NOMO-1 treated with dmso at 0.1 percent for 144 hours (cell line): Measurements from ENCODE around the gene CNTFR.

Experiments
- DNase-seq: peaks from one replicate; lab custom pipeline; 2025; ENCODE audit not compliant: unreplicated experiment; lab: John Stamatoyannopoulos, UW

The CNTFR gene

DNA sequence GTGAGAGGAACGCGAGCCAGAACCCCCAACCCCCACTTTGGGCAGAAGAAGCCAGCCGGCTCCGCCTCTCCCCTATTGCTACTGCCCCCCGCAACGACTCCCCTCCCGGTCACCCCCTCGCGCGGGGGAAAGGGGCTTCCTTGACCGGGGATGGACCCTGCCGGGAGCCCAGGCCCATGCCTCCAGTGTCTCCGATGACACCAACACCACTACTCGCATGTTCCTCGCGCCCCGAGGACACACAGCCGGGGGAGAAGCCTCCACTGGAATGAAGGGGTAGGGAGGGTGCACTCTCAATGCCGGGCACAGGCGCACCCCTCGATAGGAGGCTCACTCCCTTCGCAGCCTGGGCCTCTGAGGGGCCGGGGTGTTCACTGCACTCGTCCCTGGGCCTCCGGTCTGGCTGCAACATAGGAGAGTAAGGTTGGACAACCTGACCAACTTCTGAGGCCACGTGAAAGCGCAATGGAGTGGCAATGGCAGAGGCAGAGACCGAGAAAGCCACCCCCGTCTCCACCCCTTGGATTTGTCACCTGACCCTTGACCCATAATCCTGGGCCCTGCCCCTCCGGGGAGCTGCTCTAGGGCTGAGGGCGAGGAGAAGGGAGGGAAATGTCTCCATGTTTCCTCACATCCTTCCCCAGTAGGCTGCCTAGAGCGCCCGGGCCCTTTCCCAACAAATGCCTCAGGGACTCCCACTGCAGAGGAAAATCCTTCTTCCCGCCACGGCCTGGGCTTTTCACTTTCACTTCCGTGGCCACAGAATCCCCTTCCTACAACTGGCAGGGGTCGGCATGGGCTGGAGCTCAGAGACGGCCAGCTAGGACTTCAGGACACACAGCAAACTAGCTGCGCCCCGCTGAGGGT, 1.1 kb upstream of the CNTFR start:
- no peak for DNase-seq

DNA sequence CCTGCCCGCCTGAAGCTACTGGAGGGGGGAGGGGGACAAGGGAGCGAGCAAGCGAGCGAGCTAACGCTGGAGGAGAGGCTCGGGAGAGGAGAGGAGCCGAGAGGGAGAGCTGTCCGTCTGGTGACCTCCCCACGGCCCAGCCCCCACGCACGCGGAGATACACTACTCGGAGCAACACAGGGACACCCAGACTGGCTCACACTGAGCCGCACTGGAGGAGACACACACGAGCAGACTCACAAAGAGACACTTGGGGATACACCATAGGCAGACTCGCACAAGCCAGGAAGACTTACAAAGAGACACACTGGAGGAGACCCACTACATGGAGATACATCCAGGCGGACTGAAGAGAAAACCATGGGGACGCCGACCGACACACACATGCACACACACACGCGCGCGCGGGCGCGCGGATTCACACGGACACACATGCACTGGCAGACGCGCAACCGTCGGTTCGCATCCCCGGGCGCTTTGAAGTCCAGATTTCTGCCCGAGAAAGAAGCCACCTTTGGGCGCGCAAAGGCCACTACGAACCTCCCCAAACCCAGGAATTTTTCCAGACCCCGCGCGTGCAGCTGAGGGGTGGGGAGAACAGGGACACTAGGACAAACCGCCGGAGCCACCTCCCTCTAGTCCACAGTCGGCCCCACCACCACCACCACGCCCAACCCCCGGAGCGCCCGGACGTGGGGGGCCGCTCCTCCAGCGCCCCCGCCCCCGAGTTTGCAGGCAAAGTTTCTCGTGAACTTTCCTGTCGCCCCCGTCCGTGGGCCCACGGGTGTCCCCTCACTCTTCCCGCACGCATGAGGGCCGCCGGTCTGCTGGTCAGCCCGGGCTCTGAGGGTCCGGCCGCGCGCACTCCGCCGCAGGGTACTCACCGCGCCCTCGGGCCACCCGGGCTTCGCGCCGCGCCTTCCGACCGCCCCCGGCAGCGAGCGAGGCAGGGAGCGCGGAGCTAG, 571 bp downstream of the CNTFR start:
- DNase-seq, result no peak

DNA sequence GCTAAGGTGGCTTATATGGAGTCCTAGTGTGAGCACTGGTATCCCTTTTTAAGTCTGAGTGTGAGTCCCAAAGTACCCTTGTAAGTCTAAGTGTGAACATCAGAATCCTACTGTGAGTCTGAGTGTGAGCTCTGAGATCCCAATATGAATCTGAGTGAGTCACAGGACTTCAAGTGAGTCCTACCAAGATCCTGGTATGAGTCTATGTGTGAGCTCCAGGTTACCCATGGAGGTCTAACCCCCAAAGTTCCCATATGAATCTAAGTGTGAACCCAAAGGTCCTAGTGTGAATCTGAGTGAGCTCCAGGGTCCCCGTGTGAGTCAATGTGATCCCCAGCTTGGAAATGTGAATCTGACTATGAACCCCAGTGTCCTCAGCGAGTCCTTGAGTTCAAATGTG, 2.3 kb downstream of the CNTFR start:
- no peak for DNase-seq

DNA sequence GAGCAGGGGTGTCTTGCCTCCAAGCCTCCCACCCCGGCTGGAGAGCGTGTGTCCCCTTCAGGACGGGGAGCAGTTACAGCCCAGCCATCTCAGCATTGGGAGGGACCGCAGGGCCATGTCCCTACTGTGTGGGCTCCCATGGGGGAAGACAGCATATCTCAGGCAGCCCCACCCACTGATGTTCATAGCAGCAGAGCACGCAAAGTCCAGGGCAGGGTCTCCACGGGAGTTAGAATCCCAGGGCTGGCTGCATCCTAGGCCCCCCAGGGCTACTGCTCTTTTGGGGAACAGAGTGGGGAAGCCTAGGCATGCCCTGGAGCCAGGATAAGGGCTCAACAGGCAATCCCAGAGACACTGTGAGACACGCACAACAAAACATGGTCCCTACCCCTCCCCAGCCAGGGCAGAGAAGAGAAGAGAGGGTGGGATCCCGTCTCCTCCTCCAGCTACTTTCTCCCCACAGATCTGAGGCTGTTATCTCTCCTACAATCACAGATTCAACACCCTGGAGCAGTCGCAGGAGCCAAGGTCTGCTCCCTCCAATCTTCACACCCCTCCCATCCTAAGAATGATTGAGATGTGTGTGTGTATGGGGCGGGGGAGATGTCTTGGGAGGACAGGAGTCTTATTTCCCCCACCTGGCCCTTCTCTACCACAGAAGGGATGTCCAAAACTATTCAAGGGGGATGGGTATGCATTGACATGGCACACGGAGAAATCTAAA, 3.4 kb downstream of the CNTFR start:
- DNase-seq, result no peak

DNA sequence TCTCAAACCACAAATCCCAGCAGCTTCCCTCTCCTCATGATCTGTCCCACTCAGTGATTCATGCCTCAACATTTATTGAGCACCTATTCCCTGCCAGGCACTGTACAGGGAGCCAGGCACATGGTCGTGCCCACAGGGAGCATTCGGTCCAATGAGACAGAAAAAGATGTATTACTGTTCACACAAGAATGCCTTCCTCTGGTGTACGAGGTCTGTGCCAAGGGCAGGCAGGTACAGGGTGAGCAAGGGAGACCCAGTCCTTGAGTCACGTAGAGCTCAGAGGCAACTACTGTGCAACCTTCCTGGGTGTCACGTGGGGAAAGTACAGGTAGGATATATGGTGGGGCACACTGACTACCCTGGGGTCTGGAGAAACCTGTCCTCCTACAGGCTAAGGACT, 4.6 kb downstream of the CNTFR start:
- DNase-seq, result no peak

DNA sequence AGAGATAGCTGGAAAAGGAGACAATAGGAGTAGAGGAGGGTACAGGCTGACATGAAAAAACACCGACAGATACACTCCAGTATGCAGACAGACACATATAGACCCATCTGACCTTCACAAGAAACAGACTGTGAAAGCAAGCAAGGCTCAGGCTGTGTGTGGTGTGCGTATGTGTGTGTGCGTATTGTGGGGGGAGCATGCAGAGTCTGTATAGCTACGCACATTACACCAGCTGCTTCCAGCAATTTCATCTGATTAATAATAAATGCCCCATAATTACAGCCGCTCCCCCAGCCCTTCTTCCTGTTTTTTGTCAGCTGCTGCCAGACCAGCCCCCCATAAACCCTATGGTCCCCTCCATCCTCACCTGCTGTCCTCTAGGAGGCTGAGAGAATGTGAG, 6.7 kb downstream of the CNTFR start:
- DNase-seq, result no peak

DNA sequence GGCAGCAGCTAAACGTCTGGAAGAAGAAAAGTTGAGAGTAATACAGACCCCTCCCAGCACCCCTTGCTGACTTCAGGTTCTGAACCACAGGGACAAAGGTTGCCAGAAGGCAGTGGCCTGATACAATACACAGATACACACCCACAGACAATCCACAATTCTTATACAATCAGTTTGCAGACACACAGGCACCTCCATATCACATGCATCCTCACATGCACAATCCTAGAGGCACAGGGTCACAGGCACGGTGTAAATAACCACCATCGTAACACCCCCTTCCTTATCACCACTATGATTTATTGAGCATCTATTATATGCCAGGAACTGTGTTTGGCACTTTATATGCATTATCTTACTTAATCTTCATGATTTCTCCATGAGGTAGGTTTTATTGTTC, 8.2 kb downstream of the CNTFR start:
- DNase-seq, result no peak

DNA sequence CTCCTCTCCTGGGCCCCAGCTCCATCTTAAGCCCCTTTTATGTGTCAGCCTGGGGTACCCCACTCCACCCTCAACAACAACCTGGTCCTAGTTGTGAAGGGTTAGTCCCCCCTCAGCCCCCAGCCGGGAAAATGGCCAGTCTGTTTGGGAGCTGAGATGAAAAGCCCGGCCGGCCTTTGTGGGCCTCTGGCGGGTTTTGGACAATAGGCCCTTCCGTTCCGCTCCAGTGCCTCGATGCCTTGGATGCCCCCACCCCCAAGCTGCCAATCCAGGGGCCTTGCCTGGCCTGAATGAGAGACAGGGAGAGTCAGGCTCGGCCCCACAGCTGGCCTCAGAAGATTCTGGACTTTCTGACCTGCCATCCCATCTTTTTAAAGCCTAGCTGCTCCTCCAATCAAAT, 9.2 kb downstream of the CNTFR start:
- no peak for DNase-seq

DNA sequence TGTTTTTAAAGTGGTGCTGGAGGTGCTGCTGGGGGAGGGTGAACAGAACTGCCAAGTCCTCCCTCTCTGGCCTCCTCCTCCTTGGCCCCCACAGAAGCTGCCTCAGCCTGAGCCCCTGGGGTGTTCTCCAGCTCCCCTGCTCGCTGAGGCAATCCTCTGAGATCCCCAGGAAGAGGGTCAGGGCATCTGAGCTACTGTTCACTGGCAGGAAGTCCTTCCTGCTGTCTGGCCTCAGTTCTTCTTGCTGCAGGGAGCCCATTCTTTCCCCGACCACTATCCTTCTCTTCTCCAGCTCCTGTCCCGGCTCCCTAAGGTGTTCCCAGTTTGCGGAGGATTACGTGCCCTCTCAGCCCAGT, 9.7 kb downstream of the CNTFR start:
- DNase-seq, result no peak

DNA sequence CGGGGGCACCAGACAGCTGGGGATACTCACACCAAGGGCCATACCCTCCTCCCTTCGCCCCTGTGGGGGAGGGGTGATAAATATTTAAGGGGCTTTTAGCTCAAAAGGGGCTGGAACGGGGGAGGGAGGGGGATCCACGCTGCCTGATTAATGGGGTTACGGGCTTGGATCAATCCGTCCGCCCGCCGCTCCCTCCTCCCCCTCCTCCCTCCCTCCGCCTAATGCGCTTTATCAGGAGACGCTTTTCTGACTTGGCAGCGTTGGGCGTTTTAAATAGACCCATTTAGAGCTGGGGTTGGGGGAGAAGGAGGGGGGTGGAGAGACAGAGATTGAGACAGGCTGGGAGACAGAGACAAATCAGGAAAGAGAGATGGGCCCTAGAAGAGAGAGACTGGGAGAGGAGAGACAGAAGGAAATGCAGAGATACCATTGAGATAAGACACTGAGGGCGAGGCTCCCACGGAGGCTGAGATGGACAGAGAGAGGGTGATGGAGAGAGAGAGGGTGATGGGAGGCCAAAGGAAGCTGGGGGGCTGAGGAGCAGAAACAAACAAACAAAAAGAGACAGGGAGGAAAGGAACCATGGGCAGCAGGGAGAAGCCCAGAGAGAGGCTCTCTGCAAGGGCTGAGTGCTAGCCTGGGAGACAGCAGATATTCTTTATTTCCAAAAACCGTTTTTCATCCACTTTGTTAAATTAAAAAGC, 10.3 kb downstream of the CNTFR start:
- DNase-seq, result no peak

DNA sequence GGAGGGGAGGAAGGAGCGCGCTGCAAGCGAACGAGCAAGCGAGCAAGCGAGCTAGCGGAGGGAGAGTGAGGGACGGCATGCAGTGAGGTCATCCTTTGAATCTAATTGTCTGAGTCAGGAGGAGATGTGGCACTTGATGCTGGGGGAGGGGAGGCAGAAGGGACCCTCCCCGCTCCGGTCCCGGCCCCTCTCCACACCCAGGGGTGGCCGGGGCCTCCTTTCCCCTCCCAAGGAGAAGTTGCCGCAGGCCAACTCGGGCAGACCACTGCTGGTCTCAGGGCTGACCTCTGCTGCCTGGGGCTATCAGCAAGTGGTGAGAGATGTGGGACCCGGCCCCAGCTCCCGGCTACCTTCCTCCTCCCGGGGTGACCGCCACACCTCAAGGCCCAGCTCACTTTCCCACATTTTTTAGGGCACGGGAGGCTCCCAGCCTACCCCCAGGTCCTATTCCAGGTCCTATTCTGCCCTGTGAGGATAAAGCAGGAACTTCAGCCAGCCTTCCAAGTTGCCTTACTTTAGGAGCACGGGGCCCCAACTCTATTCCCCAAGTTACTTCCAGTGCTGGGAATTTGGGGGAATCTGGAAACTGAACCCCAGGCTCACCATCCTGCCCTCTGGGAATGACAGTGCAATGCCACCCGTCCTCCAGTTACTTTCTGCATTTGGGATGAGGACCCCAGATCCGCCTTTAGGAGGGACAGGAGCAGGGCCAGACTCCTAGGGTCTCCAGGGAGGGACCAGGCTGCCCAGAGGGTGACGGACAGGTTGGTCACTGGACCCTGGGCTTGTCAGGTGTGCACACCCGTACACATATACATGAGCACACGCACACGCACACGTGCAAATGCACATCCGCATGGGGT, 11.1 kb downstream of the CNTFR start:
- DNase-seq, result no peak

DNA sequence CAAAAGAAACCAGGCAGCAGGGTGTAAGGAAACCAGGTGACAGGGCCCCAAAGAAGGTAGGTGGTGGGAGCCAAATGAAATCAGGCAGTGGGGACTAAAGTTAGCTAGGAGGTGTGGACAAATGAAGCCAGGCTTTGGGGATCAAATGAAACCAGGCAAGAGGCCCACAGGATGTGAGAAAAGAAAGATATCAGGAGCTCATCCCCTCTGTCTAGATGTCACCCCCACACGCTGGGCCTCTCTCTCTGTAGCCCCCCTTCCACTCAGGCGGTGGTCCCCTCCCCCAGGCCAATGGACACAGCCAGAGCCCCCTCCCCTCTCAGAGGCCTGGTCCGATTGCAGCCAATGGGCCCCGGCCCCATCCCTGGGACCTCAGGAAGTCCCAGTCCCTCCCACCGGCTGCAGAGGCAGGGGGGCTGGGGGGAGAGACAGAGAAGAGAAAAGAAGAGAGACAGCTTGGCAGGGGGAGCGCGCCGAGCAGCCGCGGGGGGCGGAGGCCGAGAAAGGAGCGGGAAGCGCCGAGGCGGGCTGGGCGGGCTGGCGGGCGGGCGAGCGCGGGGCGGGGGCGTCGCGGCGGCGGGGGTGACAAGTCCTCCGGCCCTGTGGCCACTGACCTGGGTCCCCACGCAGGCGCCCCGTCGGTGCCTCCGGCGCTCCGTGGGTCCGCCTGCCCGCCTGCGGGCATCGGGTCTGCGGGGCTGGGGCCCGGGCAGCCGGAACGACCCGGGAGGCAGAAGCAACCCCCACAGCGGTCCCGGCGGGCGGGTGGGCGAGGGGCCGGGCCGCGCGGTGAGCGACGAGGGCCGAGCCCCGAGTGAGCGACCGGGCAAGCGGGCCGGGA, 11.9 kb downstream of the CNTFR start:
- no peak for DNase-seq

DNA sequence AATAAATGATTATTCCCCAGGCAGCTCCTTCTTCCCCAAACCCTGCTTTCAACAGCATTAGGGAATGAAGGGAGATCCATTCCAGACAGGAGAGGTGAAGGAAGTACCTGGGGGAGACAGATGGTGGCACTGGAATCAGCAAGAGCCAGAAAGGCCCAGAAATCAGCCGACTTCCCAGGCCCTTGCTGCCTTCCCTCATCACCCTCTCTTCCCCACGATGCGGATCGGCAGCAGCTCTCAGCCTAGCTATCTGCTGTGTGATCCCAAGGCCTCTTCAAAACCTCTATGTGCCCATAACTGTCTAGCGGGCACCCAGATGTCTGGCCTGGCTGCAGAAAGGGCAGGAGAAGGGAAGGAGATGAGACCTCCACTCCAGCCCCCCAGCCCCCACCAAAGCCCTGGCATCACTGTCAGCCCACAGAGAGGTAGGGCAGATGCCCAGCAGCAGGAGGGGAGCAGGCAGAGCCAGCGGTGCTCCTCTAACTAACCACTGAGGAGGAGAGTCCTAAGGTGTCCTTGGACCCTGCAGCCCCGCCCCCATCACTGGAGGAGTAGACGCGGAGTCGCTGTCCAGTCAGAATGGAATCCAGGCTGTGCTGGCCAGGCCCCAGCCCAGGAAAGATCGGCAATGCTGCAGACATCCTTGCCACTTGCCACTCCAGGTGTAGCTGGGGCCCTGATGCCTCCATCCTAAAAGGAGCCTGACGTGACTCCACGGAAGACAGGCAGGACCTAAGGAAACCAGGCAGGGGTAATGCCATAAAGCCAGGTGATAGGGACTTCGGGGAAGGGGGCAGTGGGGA, 12.7 kb downstream of the CNTFR start:
- DNase-seq, result no peak

DNA sequence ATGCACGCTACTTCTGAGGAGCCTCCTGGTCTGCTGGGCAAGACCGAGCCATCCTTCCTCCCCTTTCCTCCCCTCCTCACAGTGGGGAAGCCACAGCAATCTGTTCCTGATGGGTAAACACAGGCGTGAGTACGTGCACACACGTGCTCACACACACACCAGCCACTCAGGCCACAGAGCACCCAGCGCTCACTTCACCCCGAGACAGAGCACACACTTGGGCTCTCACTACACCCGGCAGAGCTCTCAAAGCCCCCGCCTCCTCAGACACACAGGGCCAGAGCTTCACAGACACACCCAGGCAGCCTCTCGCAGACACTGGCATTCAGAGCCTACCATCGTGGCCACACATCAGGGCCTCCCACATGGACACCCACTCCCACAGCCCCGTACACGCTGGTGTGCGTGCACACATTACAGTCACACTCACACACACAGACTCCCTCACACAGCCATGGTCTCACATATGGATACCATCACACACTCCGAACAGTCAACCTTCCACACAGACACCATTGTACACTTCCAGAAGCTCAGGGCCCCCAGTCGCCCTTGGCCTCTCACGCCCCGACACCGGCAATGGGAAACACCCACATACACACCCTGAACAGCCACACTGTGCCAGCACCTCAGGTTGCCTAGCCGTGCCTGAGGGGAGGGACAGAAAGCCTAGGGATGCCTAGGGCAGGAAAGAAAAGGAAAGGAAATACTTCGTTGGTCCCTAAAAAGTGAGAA, 13.5 kb downstream of the CNTFR start:
- no peak for DNase-seq

DNA sequence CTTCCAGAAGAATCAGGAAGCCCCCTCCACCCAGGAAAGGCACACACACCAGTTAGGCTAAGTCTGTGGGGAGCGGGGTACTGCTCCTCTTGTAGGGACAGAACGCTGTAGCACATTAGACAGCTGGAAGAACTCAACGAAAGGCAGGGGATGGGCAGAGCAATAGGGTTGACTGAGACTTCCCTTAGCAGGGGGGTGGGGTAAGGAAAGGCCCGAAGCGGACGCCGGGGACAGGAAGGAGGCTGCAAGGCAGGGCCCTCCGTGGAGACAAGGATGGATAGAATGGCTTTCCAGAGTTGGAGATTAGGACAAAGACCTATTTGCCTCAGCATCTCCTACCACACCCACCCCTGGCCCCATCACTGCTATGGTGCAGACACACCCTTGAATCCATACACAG, 14.3 kb downstream of the CNTFR start:
- no peak for DNase-seq

DNA sequence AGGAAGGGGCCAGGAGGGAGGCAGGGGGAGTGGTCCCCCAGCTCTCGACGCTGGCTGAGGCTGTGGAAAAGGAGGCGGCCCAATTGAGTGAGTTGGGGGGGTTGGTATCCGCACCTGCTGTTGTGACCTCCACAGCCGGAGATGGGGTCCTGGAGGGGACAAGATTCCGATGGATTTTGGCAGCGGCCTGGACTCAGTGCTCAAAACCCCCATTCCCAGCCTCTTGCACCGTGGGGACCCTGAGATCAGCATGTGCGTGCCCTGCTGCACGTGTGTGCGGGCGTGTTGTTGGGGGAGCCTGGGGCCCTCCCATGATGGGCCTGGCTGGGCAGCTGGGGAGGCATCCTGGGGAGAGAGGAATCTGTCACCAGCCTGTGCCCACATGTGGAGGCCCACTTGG, 15.0 kb downstream of the CNTFR start:
- DNase-seq, result no peak

DNA sequence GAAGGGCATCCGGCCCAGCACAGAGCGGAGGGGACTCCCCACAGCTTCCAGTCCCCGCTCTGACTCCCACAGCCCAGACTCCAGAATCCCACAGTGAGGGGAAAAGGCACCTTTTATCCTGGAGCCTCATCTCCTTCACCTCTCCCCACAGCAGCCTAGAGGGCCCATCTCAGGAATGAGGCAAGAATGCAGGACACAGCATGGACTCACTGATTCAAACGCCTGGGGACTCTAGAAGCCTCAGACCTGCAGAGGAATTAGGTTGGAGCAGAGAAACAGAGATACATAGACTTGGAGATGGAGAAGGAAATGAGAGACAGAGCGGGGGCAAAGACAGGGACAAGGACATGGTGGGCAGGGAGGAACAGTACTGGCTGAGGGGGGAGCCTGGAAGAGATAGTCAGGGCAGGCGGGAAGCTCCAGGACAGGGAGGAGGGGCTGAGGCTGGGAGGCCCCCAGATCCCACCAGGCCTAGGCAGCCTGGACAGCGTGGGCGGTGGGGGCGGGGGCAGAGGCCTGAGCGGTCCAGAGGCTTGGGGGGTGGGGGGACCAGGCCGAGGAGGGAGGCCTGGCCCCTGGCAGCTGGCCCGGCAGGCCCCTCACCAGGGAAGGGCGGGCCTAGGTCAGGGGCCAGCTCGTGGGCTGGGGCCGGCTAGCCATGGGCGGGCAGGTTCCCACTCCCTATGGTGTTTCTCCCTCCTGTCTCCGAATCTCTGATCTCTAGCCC, 15.8 kb downstream of the CNTFR start:
- no peak for DNase-seq
